KMS-11 (cell line): ENCODE measurements around the gene CPE.

Experiments
- H2AFZ ChIP-seq: fragments of 200-600 bp; sonication (generic); 2 replicates; pipeline ENCODE4 v1.6.1; 2016; ENCODE audit warnings: antibody characterized with exemption, mixed run types, low read depth
- H3K27ac ChIP-seq: fragments of 200-600 bp; sonication (generic); 2 replicates; pipeline ENCODE4 v1.6.1; 2016; ENCODE audit warnings: mild to moderate bottlenecking, mixed run types
- H3K27me3 ChIP-seq: fragments of 200-600 bp; sonication (generic); 2 replicates; pipeline ENCODE4 v1.6.1; 2017; ENCODE audit warnings: mild to moderate bottlenecking, low read depth, mixed run types, moderate library complexity; ENCODE audit not compliant: insufficient read depth
- H3K36me3 ChIP-seq: fragments of 200-600 bp; sonication (generic); 2 replicates; pipeline ENCODE4 v1.6.1; 2017; ENCODE audit warnings: mild to moderate bottlenecking, mixed run types; ENCODE audit not compliant: insufficient read depth
- H3K4me1 ChIP-seq: fragments of 200-600 bp; sonication (generic); 2 replicates; pipeline ENCODE4 v1.6.1; 2016; ENCODE audit warnings: mild to moderate bottlenecking, low read depth, mixed run types; ENCODE audit not compliant: poor library complexity, severe bottlenecking
- H3K4me2 ChIP-seq: fragments of 200-600 bp; sonication (generic); 2 replicates; pipeline ENCODE4 v1.7.0; 2016; ENCODE audit warnings: mild to moderate bottlenecking, mixed run types
- H3K4me3 ChIP-seq: fragments of 200-600 bp; sonication (generic); IDR thresholded peaks from 2 replicates; pipeline ENCODE4 v1.6.1; 2017; ENCODE audit warnings: low read depth, low read length, mixed read lengths; ENCODE audit not compliant: insufficient read depth
- H3K79me2 ChIP-seq: fragments of 200-600 bp; sonication (generic); 2 replicates; pipeline ENCODE4 v1.6.1; 2016; ENCODE audit warnings: low read depth, mixed run types; ENCODE audit not compliant: insufficient read depth
- H3K9ac ChIP-seq: fragments of 200-600 bp; sonication (generic); 2 replicates; pipeline ENCODE4 v1.6.1; 2016; ENCODE audit warnings: mild to moderate bottlenecking, mixed run types
- H4K20me1 ChIP-seq: fragments of 200-600 bp; sonication (generic); 2 replicates; pipeline ENCODE4 v1.6.1; 2016; ENCODE audit warnings: mild to moderate bottlenecking, mixed run types; ENCODE audit not compliant: insufficient read depth
- TF ChIP-seq, protein P1 (sequence below): fragments of 200-600 bp; sonication (generic); conservative IDR thresholded peaks from 2 replicates; pipeline ENCODE4 v1.6.1; 2017; ENCODE audit warnings: low read depth, mild to moderate bottlenecking, antibody characterized with exemption, low read length, moderate library complexity, mixed read lengths

Gene CPE

DNA sequence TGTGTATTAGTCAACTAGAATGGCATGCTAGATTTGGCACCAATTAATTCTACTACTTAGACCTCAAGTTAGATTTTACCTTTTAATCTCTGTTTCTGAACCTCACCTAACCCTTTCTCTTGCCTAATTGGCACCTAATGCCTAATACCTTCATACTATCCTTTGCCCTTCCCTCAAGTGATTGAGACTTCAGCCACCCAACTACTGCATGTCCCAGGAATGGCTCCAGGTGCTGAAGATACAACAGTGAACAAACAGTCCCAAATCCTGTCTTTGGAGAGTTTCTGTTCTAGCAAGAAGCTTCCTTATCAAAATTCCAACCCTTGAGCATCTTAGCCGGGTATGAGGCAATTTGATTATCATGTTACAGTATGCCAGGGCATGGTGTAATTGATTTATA, 139.9 kb downstream of the CPE start:
- H3K4me1 ChIP-seq = no peaks in the 10 kb centered on the region
- H3K4me2 ChIP-seq = no peak overlapping the region
- H3K4me3 ChIP-seq = no peak overlapping the region
- no peaks in the 10 kb centered on the region for H3K27me3 ChIP-seq
- H3K79me2 ChIP-seq = no peaks in the 10 kb centered on the region
- H3K9ac ChIP-seq = no peak overlapping the region
- TF ChIP-seq, protein P1, sequence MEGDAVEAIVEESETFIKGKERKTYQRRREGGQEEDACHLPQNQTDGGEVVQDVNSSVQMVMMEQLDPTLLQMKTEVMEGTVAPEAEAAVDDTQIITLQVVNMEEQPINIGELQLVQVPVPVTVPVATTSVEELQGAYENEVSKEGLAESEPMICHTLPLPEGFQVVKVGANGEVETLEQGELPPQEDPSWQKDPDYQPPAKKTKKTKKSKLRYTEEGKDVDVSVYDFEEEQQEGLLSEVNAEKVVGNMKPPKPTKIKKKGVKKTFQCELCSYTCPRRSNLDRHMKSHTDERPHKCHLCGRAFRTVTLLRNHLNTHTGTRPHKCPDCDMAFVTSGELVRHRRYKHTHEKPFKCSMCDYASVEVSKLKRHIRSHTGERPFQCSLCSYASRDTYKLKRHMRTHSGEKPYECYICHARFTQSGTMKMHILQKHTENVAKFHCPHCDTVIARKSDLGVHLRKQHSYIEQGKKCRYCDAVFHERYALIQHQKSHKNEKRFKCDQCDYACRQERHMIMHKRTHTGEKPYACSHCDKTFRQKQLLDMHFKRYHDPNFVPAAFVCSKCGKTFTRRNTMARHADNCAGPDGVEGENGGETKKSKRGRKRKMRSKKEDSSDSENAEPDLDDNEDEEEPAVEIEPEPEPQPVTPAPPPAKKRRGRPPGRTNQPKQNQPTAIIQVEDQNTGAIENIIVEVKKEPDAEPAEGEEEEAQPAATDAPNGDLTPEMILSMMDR = no peak
- no peaks in the 10 kb centered on the region for H3K36me3 ChIP-seq
- H4K20me1 ChIP-seq = no peaks in the 10 kb centered on the region
- H3K27ac ChIP-seq = no peak overlapping the region
- H2AFZ ChIP-seq = no peak overlapping the region

DNA sequence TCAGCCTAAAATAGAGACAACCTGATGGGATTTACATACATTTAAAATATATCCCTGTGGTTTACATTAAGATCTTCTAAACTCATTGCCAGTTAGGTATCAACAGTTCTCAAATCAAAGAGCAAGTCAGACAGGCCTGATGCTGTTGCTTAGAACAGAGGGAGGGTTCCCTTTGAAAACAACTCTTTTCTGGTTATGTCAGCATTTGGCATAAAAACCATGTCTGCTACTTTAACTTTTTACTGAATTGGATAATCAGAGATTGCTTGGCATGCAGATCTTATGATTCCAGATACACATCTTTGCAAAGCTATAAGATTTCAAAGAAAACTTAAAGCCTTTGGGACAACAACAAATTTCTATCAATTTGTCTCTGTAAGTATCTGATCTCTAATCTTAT, 140.8 kb downstream of the CPE start:
- TF ChIP-seq, protein P1 = no peak
- no peak overlapping the region for H3K27ac ChIP-seq
- no peaks in the 10 kb centered on the region for H4K20me1 ChIP-seq
- no peaks in the 10 kb centered on the region for H3K36me3 ChIP-seq
- H3K9ac ChIP-seq = no peak overlapping the region
- no peaks in the 10 kb centered on the region for H3K27me3 ChIP-seq
- no peak overlapping the region for H3K4me2 ChIP-seq
- H3K79me2 ChIP-seq = no peaks in the 10 kb centered on the region
- no peak overlapping the region for H2AFZ ChIP-seq
- no peak overlapping the region for H3K4me3 ChIP-seq
- no peaks in the 10 kb centered on the region for H3K4me1 ChIP-seq

DNA sequence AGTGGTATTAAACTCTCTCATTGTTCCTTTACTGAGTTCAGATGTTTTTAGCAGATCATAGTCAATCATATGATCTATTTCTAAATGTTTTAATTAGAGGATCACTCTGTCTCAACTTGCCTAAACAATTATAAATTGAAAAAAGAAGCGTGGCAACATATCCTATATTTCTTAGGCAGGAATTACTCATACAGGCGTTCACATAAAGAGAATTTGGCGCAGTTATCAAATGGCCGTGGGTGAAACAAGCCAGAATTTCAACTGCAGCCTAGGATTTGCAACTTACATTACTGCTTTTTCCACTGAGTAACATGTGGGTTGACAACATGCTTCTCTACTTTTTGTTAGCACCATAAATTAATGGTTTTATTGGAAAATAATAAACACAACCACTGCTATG, 141.3 kb downstream of the CPE start:
- Histone ChIP-seq H3K4me3 (no peak overlapping the region), H3K4me1 (no peaks in the 10 kb centered on the region), H4K20me1 (no peaks in the 10 kb centered on the region), H3K4me2 (no peak overlapping the region), H3K9ac (no peak overlapping the region), H2AFZ (no peak overlapping the region), H3K79me2 (no peaks in the 10 kb centered on the region), H3K27ac (no peak overlapping the region), H3K27me3 (no peaks in the 10 kb centered on the region), H3K36me3 (no peaks in the 10 kb centered on the region)
- TF ChIP-seq, protein P1 = no peak

DNA sequence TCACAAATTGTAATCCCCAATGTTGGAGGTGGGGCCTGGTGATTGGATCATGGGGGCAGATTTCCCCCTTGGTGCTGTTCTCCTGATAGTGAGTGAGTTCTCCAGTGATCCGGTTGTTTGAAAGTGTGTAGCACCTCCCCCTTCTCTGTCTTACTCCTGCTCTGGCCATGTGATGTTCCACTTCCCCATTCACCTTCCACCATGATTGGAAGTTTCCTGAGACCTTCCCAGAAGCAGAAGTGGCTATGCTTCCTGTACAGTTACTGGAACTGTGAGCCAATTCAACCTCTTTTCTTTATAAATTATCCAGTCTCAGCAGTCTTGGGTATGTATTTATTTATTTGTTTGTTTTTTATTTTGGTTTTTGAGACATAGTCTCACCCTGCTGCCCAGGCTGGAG, 143.2 kb downstream of the CPE start:
- Histone ChIP-seq H2AFZ (no peak overlapping the region), H3K27me3 (no peaks in the 10 kb centered on the region), H3K4me2 (no peak overlapping the region), H3K4me1 (no peaks in the 10 kb centered on the region), H4K20me1 (no peaks in the 10 kb centered on the region), H3K79me2 (no peaks in the 10 kb centered on the region), H3K4me3 (no peak overlapping the region), H3K9ac (no peak overlapping the region), H3K36me3 (no peaks in the 10 kb centered on the region), H3K27ac (no peak overlapping the region)
- TF ChIP-seq, protein P1 = no peak
